T-cell (primary cell): ENCODE data around the gene RAB33B. TPM values are rescaled to one million over a fixed set of nuclear protein-coding genes. Genes with fewer than 3 reads are reported as not detected.

Experiments used
- ATAC-seq, 4 experiments: fragments of 200-7000 bp in 3 of 4; fragments of 150-1000 bp in 1 of 4; cut with Tn5 transposase; replicated peaks in 1 of 4; 1 replicate in 3 of 4; 2 replicates in 1 of 4; pipeline ENCODE4 v1.10.0; 2021; ENCODE audit warnings: moderate library complexity in 3 of 4, mild to moderate bottlenecking in 2 of 4, moderate number of reproducible peaks in 1 of 4
- CTCF ChIA-PET, 2 donors: fragments of 300-600 bp; sonication (Branson Sonifier 250); formaldehyde crosslinking; loops; one replicate each; lab custom pipeline; 2022; ENCODE audit warnings: antibody characterized with exemption in 2 of 2; lab: Charles Lee
- POLR2A ChIA-PET, 2 donors: fragments of 300-600 bp; sonication (Branson Sonifier 250); formaldehyde crosslinking; loops; one replicate each; lab custom pipeline; 2022; ENCODE audit warnings: antibody characterized with exemption in 2 of 2; lab: Charles Lee
- DNase-seq, 35 experiments: peaks; one replicate each; pipeline versions ENCODE4 v3.0.0 to v3.0.0-alpha.2; 2013 to 2023
- H3K27ac ChIP-seq: one replicate; pipeline ENCODE4 v1.5.1; 2013; ENCODE audit warnings: low read length
- H3K27me3 ChIP-seq, 2 experiments: replicated peaks in 1 of 2; 1 replicate in 1 of 2; 2 replicates in 1 of 2; pipeline versions ENCODE4 v1.6.1 to v1.7.0; 2013; ENCODE audit warnings: low read length in 1 of 2, mixed read lengths in 1 of 2; ENCODE audit not compliant: control insufficient read depth in 2 of 2, insufficient read depth in 2 of 2; ENCODE audit errors: extremely low read depth in 1 of 2
- H3K36me3 ChIP-seq, 2 donors: 1 replicate in 1 of 2; 2 replicates in 1 of 2; pipeline versions ENCODE4 v1.6.1 to v1.7.0; 2013; ENCODE audit warnings: low read length in 1 of 2; ENCODE audit not compliant: control insufficient read depth in 2 of 2, insufficient read depth in 1 of 2; ENCODE audit errors: extremely low read depth in 1 of 2
- H3K4me1 ChIP-seq, 2 experiments: 1 replicate in 1 of 2; 2 replicates in 1 of 2; pipeline versions ENCODE4 v1.6.1 to v1.7.0; 2013; ENCODE audit warnings: low read length in 2 of 2, mixed read lengths in 1 of 2; ENCODE audit not compliant: insufficient read depth in 2 of 2, control insufficient read depth in 1 of 2; ENCODE audit errors: extremely low read depth in 1 of 2
- H3K4me3 ChIP-seq, 2 donors: 1 replicate in 1 of 2; 2 replicates in 1 of 2; pipeline versions ENCODE4 v1.5.1 to v1.7.0; 2013; ENCODE audit warnings: mild to moderate bottlenecking in 2 of 2, low read length in 1 of 2, moderate library complexity in 1 of 2; ENCODE audit not compliant: control insufficient read depth in 1 of 2; ENCODE audit errors: extremely low read depth in 1 of 2
- H3K9me3 ChIP-seq: 2 replicates; pipeline ENCODE4 v1.7.0; 2013
- H3K27ac Mint-ChIP-seq, 2 donors: one replicate each; pipeline ENCODE4 v1.8.0; 2020 to 2021; ENCODE audit warnings: mild to moderate bottlenecking in 2 of 2, mixed read lengths in 2 of 2
- H3K27me3 Mint-ChIP-seq, 2 donors: one replicate each; pipeline ENCODE4 v1.8.0; 2021 to 2022; ENCODE audit warnings: mixed read lengths in 2 of 2
- H3K36me3 Mint-ChIP-seq: one replicate; pipeline ENCODE4 v1.8.0; 2021; ENCODE audit warnings: mixed read lengths
- H3K4me1 Mint-ChIP-seq, 3 donors: one replicate each; pipeline ENCODE4 v1.8.0; 2020 to 2022; ENCODE audit warnings: mixed read lengths in 3 of 3, mild to moderate bottlenecking in 1 of 3
- H3K4me3 Mint-ChIP-seq, 3 donors: one replicate each; pipeline ENCODE4 v1.8.0; 2020 to 2022; ENCODE audit warnings: mild to moderate bottlenecking in 3 of 3, mixed read lengths in 3 of 3, moderate library complexity in 3 of 3
- H3K9me3 Mint-ChIP-seq, 3 donors: one replicate each; pipeline ENCODE4 v1.8.0; 2020 to 2022; ENCODE audit warnings: mixed read lengths in 3 of 3
- WGBS: methylation state at CpG from one replicate; pipeline ENCODE4 v1.1.5; 2013; ENCODE audit warnings: missing lambda C conversion rate; ENCODE audit not compliant: insufficient coverage; 5-methylcytosine and 5-hydroxymethylcytosine counted together
- total RNA-seq, 35 experiments: library from RNA in 6 of 35; stranded (reverse) in 6 of 35; fragments of 120-200 nt in 1 of 35; gene quantifications; one replicate each; pipeline versions ENCODE4 v1.2.1 to v1.2.4 and lab custom pipeline; 2013 to 2026

Gene RAB33B
- total RNA-seq, 5 donors from 2014 or later (not counting 1 experiment from before 2014, with no cell fraction given): 11.9 to 17.9 (median 12.8) TPM

DNA sequence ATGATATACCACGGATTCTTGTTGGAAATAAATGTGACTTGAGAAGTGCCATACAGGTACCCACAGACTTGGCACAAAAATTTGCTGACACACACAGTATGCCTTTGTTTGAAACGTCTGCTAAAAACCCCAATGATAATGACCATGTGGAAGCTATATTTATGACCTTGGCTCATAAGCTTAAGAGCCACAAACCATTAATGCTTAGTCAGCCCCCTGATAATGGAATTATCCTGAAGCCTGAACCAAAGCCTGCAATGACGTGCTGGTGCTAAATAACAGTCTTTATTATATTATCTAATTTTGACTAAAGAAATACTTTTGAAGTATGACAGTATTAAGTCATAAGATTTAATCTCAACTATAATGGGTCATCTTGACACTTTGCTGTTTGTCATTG lies 18.9 kb downstream of the RAB33B start:
- WGBS: 100% methylated on average over 1 of the region's 3 CpGs
- no peak for DNase-seq
- ChIA-PET CTCF (no interaction called here), POLR2A (no interaction called here)
- Histone ChIP-seq H3K9me3 (peaks cover 2% of the 10 kb centered on the region), H3K4me3 (no peak overlapping the region), H3K27ac (no peak overlapping the region), H3K27me3 (no peaks in the 10 kb centered on the region), H3K36me3 (peaks cover 0 to 9% of the 10 kb centered on the region in 2 donors), H3K4me1 (peaks cover 0 to 4% of the 10 kb centered on the region in 2 experiments)
- Mint-ChIP-seq H3K4me3 (no peak overlapping the region), H3K36me3 (peaks cover 62% of the 10 kb centered on the region), H3K27me3 (no peaks in the 10 kb centered on the region), H3K4me1 (peaks cover 20 to 25% (median 21%) of the 10 kb centered on the region in 3 donors), H3K9me3 (peaks cover 6 to 25% (median 7%) of the 10 kb centered on the region in 3 donors), H3K27ac (no peak overlapping the region)
- no peak for ATAC-seq

DNA sequence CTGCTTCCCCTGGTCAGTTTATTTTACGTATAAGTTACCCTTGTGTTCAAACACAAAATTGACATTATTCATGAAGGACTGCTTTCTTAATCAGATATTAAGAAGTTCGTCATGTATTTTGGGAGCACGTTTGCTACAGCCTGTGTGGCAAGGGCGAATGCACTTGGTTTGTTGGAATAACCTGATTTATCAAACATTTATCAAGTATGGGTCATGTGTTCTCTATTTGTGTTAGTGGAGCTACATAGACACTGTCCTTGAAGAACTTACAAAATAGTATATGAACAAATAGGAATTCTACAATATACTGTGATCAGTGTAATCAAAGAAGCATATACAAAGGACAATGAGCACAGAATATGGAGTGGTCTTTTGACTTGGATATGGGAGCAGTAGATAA lies 22.4 kb downstream of the RAB33B start:
- DNase-seq (no peak), ATAC-seq (no peak)
- H3K36me3 Mint-ChIP-seq: peaks cover 39% of the 10 kb centered on the region
- Histone ChIP-seq H3K36me3 (peaks cover 0 to 9% of the 10 kb centered on the region in 2 donors), H3K27ac (no peak overlapping the region), H3K9me3 (no peaks in the 10 kb centered on the region), H3K4me1 (no peaks in the 10 kb centered on the region), H3K4me3 (no peak overlapping the region), H3K27me3 (no peaks in the 10 kb centered on the region)
- POLR2A ChIA-PET: no interaction called here
- H3K4me1 Mint-ChIP-seq: peaks cover 0 to 1% (median under 1%) of the 10 kb centered on the region in 3 donors
- no CpG with 5 or more reads among the region's 4 CpGs for WGBS
- no peak overlapping the region for H3K4me3 Mint-ChIP-seq
- H3K27ac Mint-ChIP-seq: no peak overlapping the region
- H3K9me3 Mint-ChIP-seq: peaks cover 0 to 6% (median 0%) of the 10 kb centered on the region in 3 donors
- CTCF ChIA-PET: interaction anchor here in 1 of 2 donors (1.2 kb wide), 1 partner anchor 51 kb away, joined by 3 read pairs; no protein-coding TSS in a partner anchor
- H3K27me3 Mint-ChIP-seq: no peaks in the 10 kb centered on the region

- H3K4me1 Mint-ChIP-seq: no peaks in the 10 kb centered on the region
- no peaks in the 10 kb centered on the region for H3K36me3 ChIP-seq
- no peak overlapping the region for H3K4me3 ChIP-seq
- DNase-seq (no peak), ATAC-seq (no peak)
- no peak overlapping the region for H3K27ac ChIP-seq
- no peaks in the 10 kb centered on the region for H3K9me3 ChIP-seq
- H3K27me3 ChIP-seq: no peaks in the 10 kb centered on the region
- no peaks in the 10 kb centered on the region for H3K4me1 ChIP-seq
- H3K9me3 Mint-ChIP-seq: no peaks in the 10 kb centered on the region
- no peak overlapping the region for H3K4me3 Mint-ChIP-seq
- peaks cover 10% of the 10 kb centered on the region for H3K36me3 Mint-ChIP-seq
- POLR2A ChIA-PET: no interaction called here
- CTCF ChIA-PET: no interaction called here
- no peak overlapping the region for H3K27ac Mint-ChIP-seq
- WGBS: no CpG with 5 or more reads among the region's 1 CpG
- H3K27me3 Mint-ChIP-seq: no peaks in the 10 kb centered on the region
These were observed 27.5 kb downstream of the RAB33B start for GRCh38 chr4:139481465-139481864.

GRCh38 chr4:139483000-139483399 lies 29.1 kb downstream of the RAB33B start:
- H3K4me3 Mint-ChIP-seq: no peak overlapping the region
- WGBS: 100% methylated on average over 2 of the region's 3 CpGs
- ChIA-PET POLR2A (no interaction called here), CTCF (interaction anchor here in 1 of 2 donors (0.6 kb wide), 1 partner anchor 120 kb away, joined by 3 read pairs; no protein-coding TSS in a partner anchor)
- DNase-seq: no peak
- no peaks in the 10 kb centered on the region for H3K9me3 Mint-ChIP-seq
- H3K4me1 ChIP-seq: no peaks in the 10 kb centered on the region
- H3K36me3 ChIP-seq: no peaks in the 10 kb centered on the region
- ATAC-seq: no peak
- no peaks in the 10 kb centered on the region for H3K27me3 ChIP-seq
- H3K9me3 ChIP-seq: no peaks in the 10 kb centered on the region
- peaks cover 6% of the 10 kb centered on the region for H3K36me3 Mint-ChIP-seq
- no peak overlapping the region for H3K27ac ChIP-seq
- no peak overlapping the region for H3K27ac Mint-ChIP-seq
- H3K4me3 ChIP-seq: no peak overlapping the region
- H3K27me3 Mint-ChIP-seq: no peaks in the 10 kb centered on the region
- no peaks in the 10 kb centered on the region for H3K4me1 Mint-ChIP-seq

DNA sequence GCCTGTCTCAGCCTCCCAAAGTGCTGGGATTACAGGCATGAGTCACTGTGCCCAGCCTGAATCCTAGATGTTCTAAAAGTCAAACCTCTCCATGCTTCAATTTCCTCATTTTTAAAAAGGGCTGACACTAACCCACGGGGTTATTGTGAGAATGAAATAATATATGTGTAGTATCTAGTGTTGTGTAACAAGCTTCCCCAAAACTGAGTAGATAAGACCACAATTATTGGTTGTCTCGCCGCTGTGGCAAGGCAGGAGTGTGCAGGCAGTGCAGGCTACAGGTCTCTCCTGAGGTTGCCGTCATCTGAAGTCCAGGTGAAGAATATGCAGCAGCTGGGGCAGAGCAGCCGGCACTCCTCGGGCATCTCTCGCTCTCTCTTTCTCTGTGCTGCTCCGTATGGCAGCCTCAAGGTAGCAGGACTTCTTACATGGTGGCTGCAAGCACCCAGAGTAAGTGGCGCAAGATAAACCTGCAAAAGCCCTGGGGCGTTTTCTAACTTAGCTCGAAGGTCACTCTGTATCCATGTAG lies 30.9 kb downstream of the RAB33B start:
- H3K4me3 ChIP-seq: no peak overlapping the region
- Mint-ChIP-seq H3K27ac (no peak overlapping the region), H3K4me3 (no peak overlapping the region), H3K36me3 (no peaks in the 10 kb centered on the region), H3K4me1 (no peaks in the 10 kb centered on the region), H3K27me3 (no peaks in the 10 kb centered on the region), H3K9me3 (no peaks in the 10 kb centered on the region)
- H3K27me3 ChIP-seq: no peaks in the 10 kb centered on the region
- H3K27ac ChIP-seq: no peak overlapping the region
- H3K36me3 ChIP-seq: no peaks in the 10 kb centered on the region
- 92% methylated on average over 10 of the region's 11 CpGs for WGBS
- POLR2A ChIA-PET: no interaction called here
- no peaks in the 10 kb centered on the region for H3K9me3 ChIP-seq
- ATAC-seq (no peak), DNase-seq (no peak)
- CTCF ChIA-PET: no interaction called here
- no peaks in the 10 kb centered on the region for H3K4me1 ChIP-seq

- Histone ChIP-seq H3K27me3 (no peaks in the 10 kb centered on the region), H3K27ac (no peak overlapping the region), H3K36me3 (no peaks in the 10 kb centered on the region), H3K4me3 (no peak overlapping the region), H3K9me3 (no peaks in the 10 kb centered on the region), H3K4me1 (no peaks in the 10 kb centered on the region)
- H3K4me1 Mint-ChIP-seq: no peaks in the 10 kb centered on the region
- H3K27ac Mint-ChIP-seq: no peak overlapping the region
- no peaks in the 10 kb centered on the region for H3K9me3 Mint-ChIP-seq
- DNase-seq: no peak
- no peak overlapping the region for H3K4me3 Mint-ChIP-seq
- no peaks in the 10 kb centered on the region for H3K27me3 Mint-ChIP-seq
- POLR2A ChIA-PET: no interaction called here
- no peak for ATAC-seq
- no peaks in the 10 kb centered on the region for H3K36me3 Mint-ChIP-seq
- CTCF ChIA-PET: interaction anchor here in 1 of 2 donors (0.6 to 1.1 kb wide), 2 partner anchors 38 to 146 kb away, joined by 3 to 4 read pairs; no protein-coding TSS in a partner anchor
- WGBS: no CpG with 5 or more reads among the region's 3 CpGs
These were observed 34.5 kb downstream of the RAB33B start for GRCh38 chr4:139488442-139488841.
